ENCODE measurements around the gene UQCRFS1. TPM values are rescaled to one million over a fixed set of nuclear protein-coding genes. Genes with fewer than 3 reads are reported as not detected.
"Not testable (repeated sequence)": the region's sequence is repeated elsewhere in the genome, so short reads cannot be mapped to it uniquely, and the experiment has no call there.

The UQCRFS1 gene
- total RNA-seq, 4 donors from 2014 or later: 24.8 to 60.8 (median 45.3) TPM

- Histone ChIP-seq H3K4me1 (peaks cover 0 to 14% (median 6%) of the 10 kb centered on the region in 4 donors), H3K4me3 (peak overlapping the region; percentile 75 to 96 (median 87)), H3K9me3 (no peaks in the 10 kb centered on the region), H3K27me3 (no peaks in the 10 kb centered on the region), H3K27ac (peak overlapping the region; percentile 83 to 98 (median 92)), H3K36me3 (peaks cover 0 to 11% (median 0%) of the 10 kb centered on the region in 3 donors)
- DNase-seq: no peak
- TF ChIP-seq, protein P1, sequence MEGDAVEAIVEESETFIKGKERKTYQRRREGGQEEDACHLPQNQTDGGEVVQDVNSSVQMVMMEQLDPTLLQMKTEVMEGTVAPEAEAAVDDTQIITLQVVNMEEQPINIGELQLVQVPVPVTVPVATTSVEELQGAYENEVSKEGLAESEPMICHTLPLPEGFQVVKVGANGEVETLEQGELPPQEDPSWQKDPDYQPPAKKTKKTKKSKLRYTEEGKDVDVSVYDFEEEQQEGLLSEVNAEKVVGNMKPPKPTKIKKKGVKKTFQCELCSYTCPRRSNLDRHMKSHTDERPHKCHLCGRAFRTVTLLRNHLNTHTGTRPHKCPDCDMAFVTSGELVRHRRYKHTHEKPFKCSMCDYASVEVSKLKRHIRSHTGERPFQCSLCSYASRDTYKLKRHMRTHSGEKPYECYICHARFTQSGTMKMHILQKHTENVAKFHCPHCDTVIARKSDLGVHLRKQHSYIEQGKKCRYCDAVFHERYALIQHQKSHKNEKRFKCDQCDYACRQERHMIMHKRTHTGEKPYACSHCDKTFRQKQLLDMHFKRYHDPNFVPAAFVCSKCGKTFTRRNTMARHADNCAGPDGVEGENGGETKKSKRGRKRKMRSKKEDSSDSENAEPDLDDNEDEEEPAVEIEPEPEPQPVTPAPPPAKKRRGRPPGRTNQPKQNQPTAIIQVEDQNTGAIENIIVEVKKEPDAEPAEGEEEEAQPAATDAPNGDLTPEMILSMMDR (IDR thresholded peaks at IDR 0.05): no peak
- TF ChIP-seq POLR2A (IDR thresholded peaks at IDR 0.05): no peak
Observed at GRCh38 chr19:29212356-29212647, 649 bp downstream of the UQCRFS1 start.

DNA sequence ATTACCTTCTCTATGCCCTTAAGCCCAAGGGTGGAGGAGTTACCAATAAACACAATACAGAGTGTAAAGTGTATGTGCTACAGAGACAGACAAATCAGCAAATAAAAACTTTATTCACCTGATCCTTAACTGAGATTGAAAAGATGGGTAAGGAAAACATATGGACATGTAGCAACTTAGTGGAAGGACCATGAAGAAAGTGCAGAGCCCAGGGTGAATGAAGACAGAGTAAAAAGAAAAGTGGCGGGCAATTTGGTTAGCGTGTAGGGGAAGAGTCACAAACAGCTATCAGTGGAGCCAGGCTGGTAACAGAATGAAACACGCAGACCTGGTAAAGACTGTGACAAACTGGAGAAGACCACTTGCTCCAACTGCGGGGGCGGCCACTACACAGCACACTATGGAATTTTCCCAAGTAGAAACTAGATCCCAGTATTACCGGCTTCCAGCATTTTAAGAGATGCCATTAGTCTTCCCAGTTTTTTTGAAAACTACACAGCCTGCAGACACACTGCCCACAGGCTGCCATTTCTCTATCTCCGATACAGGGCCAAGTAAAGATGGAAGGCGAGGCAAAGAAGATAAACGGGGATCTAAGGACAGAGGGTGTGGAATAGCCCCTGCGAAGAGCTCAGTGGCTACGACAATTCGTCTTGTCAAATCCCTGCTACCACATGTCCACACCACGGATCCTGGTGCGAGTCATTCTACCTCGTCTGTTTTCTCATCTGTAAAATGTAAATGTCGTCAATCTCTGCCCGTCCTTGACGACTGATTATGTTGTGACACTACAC lies 1.2 kb downstream of the UQCRFS1 start:
- DNase-seq: no peak
- peaks cover 0 to 14% (median 6%) of the 10 kb centered on the region in 4 donors for H3K4me1 ChIP-seq
- H3K4me3 ChIP-seq: peak overlapping the region; percentile 75 to 96 (median 87)
- H3K27ac ChIP-seq: peak overlapping the region; percentile 83 to 98 (median 92)
- TF ChIP-seq, protein P1 (IDR thresholded peaks at IDR 0.05): no peak
- no peak for TF ChIP-seq POLR2A (IDR thresholded peaks at IDR 0.05)
- H3K36me3 ChIP-seq: peaks cover 0 to 16% (median 0%) of the 10 kb centered on the region in 3 donors
- no peaks in the 10 kb centered on the region for H3K9me3 ChIP-seq
- H3K27me3 ChIP-seq: no peaks in the 10 kb centered on the region

- H3K36me3 ChIP-seq: peaks cover 0 to 22% (median 0%) of the 10 kb centered on the region in 3 donors
- not testable (repeated sequence) for H3K27me3 ChIP-seq, DNase-seq, H3K9me3 ChIP-seq, H3K27ac ChIP-seq
- peaks cover 0 to 14% (median 6%) of the 10 kb centered on the region in 4 donors for H3K4me1 ChIP-seq
- peak overlapping the region in 1 of 4 donors; percentile 96 for H3K4me3 ChIP-seq
Observed at GRCh38 chr19:29211041-29211440, 1.9 kb downstream of the UQCRFS1 start.

DNA sequence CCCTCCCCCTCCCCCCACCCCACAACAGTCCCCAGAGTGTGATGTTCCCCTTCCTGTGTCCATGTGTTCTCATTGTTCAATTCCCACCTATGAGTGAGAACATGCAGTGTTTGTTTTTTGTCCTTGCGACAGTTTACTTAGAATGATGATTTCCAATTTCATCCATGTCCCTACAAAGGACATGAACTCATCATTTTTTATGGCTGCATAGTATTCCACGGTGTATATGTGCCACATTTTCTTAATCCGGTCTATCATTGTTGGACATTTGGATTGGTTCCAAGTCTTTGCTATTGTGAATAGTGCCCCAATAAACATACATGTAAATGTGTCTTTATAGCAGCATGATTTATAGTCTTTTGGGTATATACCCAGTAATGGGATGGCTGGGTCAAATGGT lies 2.4 kb downstream of the UQCRFS1 start:
- H3K4me3 ChIP-seq, H3K27me3 ChIP-seq, H3K27ac ChIP-seq, H3K9me3 ChIP-seq, DNase-seq: not testable (repeated sequence)
- peaks cover 0 to 14% (median 6%) of the 10 kb centered on the region in 4 donors for H3K4me1 ChIP-seq
- H3K36me3 ChIP-seq: peaks cover 0 to 22% (median 0%) of the 10 kb centered on the region in 3 donors

DNA sequence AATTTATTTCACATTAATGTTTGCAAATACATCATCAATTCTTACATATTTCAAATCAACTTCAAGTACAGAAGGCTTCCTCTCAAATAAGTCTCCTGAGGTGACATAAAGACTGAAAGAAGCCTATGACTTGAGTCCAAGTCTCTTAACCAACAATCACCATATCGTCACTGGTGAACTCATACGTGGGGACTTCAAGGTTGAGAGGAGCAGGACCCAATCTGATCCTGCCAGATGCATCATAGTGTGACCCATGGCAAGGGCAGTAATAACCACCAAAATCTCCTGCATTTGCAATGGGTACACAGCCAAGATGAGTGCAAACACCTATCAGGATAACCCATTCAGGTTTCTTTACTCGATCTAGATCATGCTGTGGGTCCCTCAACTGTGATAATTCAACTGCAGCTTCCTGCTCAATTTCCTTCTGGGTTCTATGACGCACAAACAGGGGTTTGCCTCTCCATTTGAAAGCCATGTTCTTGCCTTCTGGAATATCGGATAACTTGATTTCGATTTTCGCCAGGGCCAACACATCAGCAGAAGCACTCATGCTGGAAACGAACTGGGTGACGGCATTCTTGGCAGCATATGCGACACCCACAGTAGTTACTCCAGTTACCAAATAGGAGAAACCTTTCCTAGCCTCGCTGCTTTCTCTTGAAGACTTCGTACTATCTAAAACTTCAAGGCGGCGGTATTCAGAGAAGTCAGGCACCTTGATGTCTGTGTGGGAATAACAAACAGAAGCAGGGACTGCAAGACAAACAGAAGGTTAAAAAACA lies 5.4 kb downstream of the UQCRFS1 start:
- H3K9me3 ChIP-seq, H3K27ac ChIP-seq, H3K27me3 ChIP-seq, DNase-seq, H3K4me3 ChIP-seq: not testable (repeated sequence)
- Histone ChIP-seq H3K36me3 (peaks cover 0 to 24% (median 0%) of the 10 kb centered on the region in 3 donors), H3K4me1 (peaks cover 0 to 14% (median 6%) of the 10 kb centered on the region in 4 donors)

GRCh38 chr19:29206453-29206852 lies 6.5 kb downstream of the UQCRFS1 start:
- no peak overlapping the region for H3K4me3 ChIP-seq
- no peak for TF ChIP-seq POLR2A (IDR thresholded peaks at IDR 0.05)
- TF ChIP-seq, protein P1 (IDR thresholded peaks at IDR 0.05): no peak
- no peak for DNase-seq
- peaks cover 0 to 24% (median 0%) of the 10 kb centered on the region in 3 donors for H3K36me3 ChIP-seq
- peaks cover 0 to 14% (median 4%) of the 10 kb centered on the region in 4 donors for H3K4me1 ChIP-seq
- no peak overlapping the region for H3K27ac ChIP-seq
- H3K9me3 ChIP-seq: no peaks in the 10 kb centered on the region
- no peaks in the 10 kb centered on the region for H3K27me3 ChIP-seq

GRCh38 chr19:29202281-29202680 lies 10.7 kb downstream of the UQCRFS1 start:
- Histone ChIP-seq H3K36me3 (peaks cover 0 to 14% (median 0%) of the 10 kb centered on the region in 3 donors), H3K27me3 (no peaks in the 10 kb centered on the region), H3K27ac (no peak overlapping the region), H3K4me3 (no peak overlapping the region), H3K9me3 (no peaks in the 10 kb centered on the region), H3K4me1 (no peaks in the 10 kb centered on the region)
- no peak for DNase-seq
- TF ChIP-seq, protein P1 (IDR thresholded peaks at IDR 0.05): no peak
- no peak for TF ChIP-seq POLR2A (IDR thresholded peaks at IDR 0.05)

Measured in Peyer's patch (tissue), 4 donors.